Activated CD8-positive, alpha-beta memory T cell treated with anti-CD3 and anti-CD28 coated beads, Interleukin-2, amount 50 U/mL, for 1 hour (primary cell): ENCODE data around the gene OSBPL8.

Experiments
- DNase-seq: peaks from one replicate; pipeline ENCODE4 v3.0.0-alpha.2; 2020; ENCODE audit errors: extremely low read depth

Gene OSBPL8

GRCh38 chr12:76555231-76555767 is 4.3 kb downstream of the OSBPL8 start:
- DNase-seq: no peak

GRCh38 chr12:76554405-76555230 is 5.0 kb downstream of the OSBPL8 start:
- DNase-seq: no peak

GRCh38 chr12:76552343-76552938 is 7.1 kb downstream of the OSBPL8 start:
- DNase-seq: no peak

GRCh38 chr12:76551482-76551888 is 8.1 kb downstream of the OSBPL8 start:
- no peak for DNase-seq

GRCh38 chr12:76549131-76549530 is 10.4 kb downstream of the OSBPL8 start:
- DNase-seq: no peak

GRCh38 chr12:76548222-76548837 is 11.2 kb downstream of the OSBPL8 start:
- DNase-seq: no peak

GRCh38 chr12:76547526-76547925 is 12.0 kb downstream of the OSBPL8 start:
- no peak for DNase-seq

GRCh38 chr12:76546889-76547288 is 12.7 kb downstream of the OSBPL8 start:
- DNase-seq: no peak

GRCh38 chr12:76545486-76545885 is 14.1 kb downstream of the OSBPL8 start:
- no peak for DNase-seq

GRCh38 chr12:76544601-76545261 is 14.8 kb downstream of the OSBPL8 start:
- no peak for DNase-seq

- no peak for DNase-seq
These were observed 15.7 kb downstream of the OSBPL8 start for GRCh38 chr12:76543813-76544347.

GRCh38 chr12:76542908-76543307 is 16.7 kb downstream of the OSBPL8 start:
- DNase-seq: no peak

- DNase-seq: no peak
These were observed 19.8 kb downstream of the OSBPL8 start for GRCh38 chr12:76539727-76540126.

- DNase-seq: no peak
These were observed 21.6 kb downstream of the OSBPL8 start for GRCh38 chr12:76537923-76538322.

- no peak for DNase-seq
These were observed 23.0 kb downstream of the OSBPL8 start for GRCh38 chr12:76536546-76536945.

- no peak for DNase-seq
These were observed 24.4 kb downstream of the OSBPL8 start for GRCh38 chr12:76535170-76535569.

- DNase-seq: no peak
These were observed 26.2 kb downstream of the OSBPL8 start for GRCh38 chr12:76533331-76533730.

- no peak for DNase-seq
These were observed 27.1 kb downstream of the OSBPL8 start for GRCh38 chr12:76532520-76532919.

- DNase-seq: no peak
These were observed 28.5 kb downstream of the OSBPL8 start for GRCh38 chr12:76531056-76531455.

GRCh38 chr12:76530516-76530915 is 29.1 kb downstream of the OSBPL8 start:
- DNase-seq: no peak

- DNase-seq: no peak
These were observed 30.2 kb downstream of the OSBPL8 start for GRCh38 chr12:76529226-76529918.
